Adrenal gland (tissue), 12 donors: ENCODE results near the gene VPS33A. TPM values are rescaled to one million over a fixed set of nuclear protein-coding genes. Genes with fewer than 3 reads are reported as not detected.

Experiments used
- DNase-seq, 7 donors: peaks; one replicate each; pipeline ENCODE4 v3.0.0-alpha.2; 2019 to 2020
- H3K27ac ChIP-seq, 5 donors: fragments of 200-600 bp; sonication (generic) in 4 of 5; 1 replicate in 3 of 5; 2 replicates in 2 of 5; pipeline versions ENCODE4 v1.5.1 to v1.8.0; 2016 to 2020; ENCODE audit warnings: mild to moderate bottlenecking in 1 of 5
- H3K27me3 ChIP-seq: fragments of 200-600 bp; 2 replicates; pipeline ENCODE4 v1.8.0; 2021
- H3K36me3 ChIP-seq, 2 donors: fragments of 200-600 bp; replicated peaks in 1 of 2; 1 replicate in 1 of 2; 2 replicates in 1 of 2; pipeline versions ENCODE4 v1.5.1 to v1.8.0; 2018 to 2022
- H3K4me1 ChIP-seq, 2 donors: fragments of 200-600 bp; replicated peaks in 1 of 2; 1 replicate in 1 of 2; 2 replicates in 1 of 2; pipeline versions ENCODE4 v1.5.1 to v1.8.0; 2018 to 2021
- H3K4me3 ChIP-seq, 4 donors: fragments of 200-600 bp; sonication (generic) in 3 of 4; one replicate each; pipeline ENCODE4 v1.5.1; 2016 to 2018
- H3K9me3 ChIP-seq, 3 donors: fragments of 200-600 bp; sonication (generic) in 1 of 3; replicated peaks in 1 of 3; 1 replicate in 2 of 3; 2 replicates in 1 of 3; pipeline versions ENCODE4 v1.5.1 to v1.8.0; 2016 to 2021
- POLR2A ChIP-seq, 2 donors: fragments of 450-650 bp; IDR thresholded peaks; one replicate each; pipeline ENCODE4 v1.6.1; 2017; ENCODE audit warnings: antibody characterized with exemption in 2 of 2, mild to moderate bottlenecking in 2 of 2, moderate library complexity in 1 of 2
- WGBS, 4 donors: extraction: QIAGEN DNeasy Blood & Tissue Kit in 2 of 4; methylation state at CpG; one replicate each; pipeline versions ENCODE4 v1.1.5 to v1.1.7; 2013 to 2017; 5-methylcytosine and 5-hydroxymethylcytosine counted together
- intact Hi-C, 2 donors: fragments of 100-400 bp; cut with DNase I; formaldehyde crosslinking; loops; one replicate each; pipeline versions ENCODE4 v1.14.1 to v1.15.0; 2022 to 2023
- polyA plus RNA-seq, 3 donors: library from polyadenylated mRNA; stranded (reverse); fragments of 200-250 nt in 2 of 3; fragments of 350-450 nt in 1 of 3; fragmentation: Illumina TruSeq in 1 of 3; extraction: RNeasy Lipid Tissue Mini Kit (QIAGEN cat#74804) in 1 of 3; gene quantifications; one replicate each; pipeline ENCODE4 v1.2.3, GENCODE V29; 2013 to 2014
- total RNA-seq, 9 donors: library from RNA; depleted of rRNA in 4 of 9; stranded (reverse); fragments of >200 nt in 4 of 9; fragments of 120-200 nt in 1 of 9; fragmentation: NEBNext Ultra II Directional in 1 of 9; extraction: Animal tissue kit (Norgen Biotek cat#: 25700) in 1 of 9; gene quantifications; one replicate each; pipeline versions ENCODE4 v1.1.0 to v1.2.4, GENCODE V29; 2013 to 2023
- TF ChIP-seq, protein P1 (sequence below), 6 experiments: fragments of 450-650 bp in 4 of 6; fragments of 200-600 bp in 2 of 6; sonication (generic) in 1 of 6; IDR thresholded peaks; 1 replicate in 5 of 6; 2 replicates in 1 of 6; pipeline versions ENCODE4 v1.5.1 to v1.8.0; 2016 to 2021; ENCODE audit warnings: antibody characterized with exemption in 6 of 6, mild to moderate bottlenecking in 2 of 6, moderate library complexity in 1 of 6
- donor health status: healthy with polysubstance abuse.
- donor health status: Bipolar disorder and iron deficiency.
- donor health status: DM: yes; HTN: yes; CAD: no.
- donor health status: DM: no; HTN: no; CAD: no.
- donor health status: DM: no; HTN: no; CAD: no.
- donor health status: DM: yes; HTN: yes; CAD: no.

VPS33A gene
- total and polyA plus RNA-seq, 12 donors = 9.7 to 35.3 (median 22.2) TPM

DNA sequence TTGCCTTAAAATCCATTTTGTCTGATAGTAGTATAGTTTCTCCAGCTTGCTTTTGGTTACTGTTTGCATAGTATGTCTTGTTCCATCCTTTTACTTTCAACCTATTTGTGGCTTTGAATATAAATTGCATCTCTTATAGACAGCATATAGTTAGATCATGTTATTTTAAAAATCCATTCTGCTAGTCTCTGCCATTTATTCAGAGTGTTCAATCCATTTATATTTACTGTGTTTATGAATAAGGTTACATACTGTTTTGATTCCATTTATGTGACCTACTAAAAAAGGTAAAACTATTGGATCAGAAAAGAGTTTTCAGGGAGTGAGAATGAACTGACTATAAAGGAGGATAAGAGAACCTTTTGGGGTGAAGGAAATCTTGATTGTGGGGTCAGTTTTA is 29.6 kb upstream of the VPS33A start:
- no peak overlapping the region for H3K4me3 ChIP-seq
- no peaks in the 10 kb centered on the region for H3K9me3 ChIP-seq
- no peak overlapping the region for H3K27ac ChIP-seq
- intact Hi-C loops = no loop called here
- H3K27me3 ChIP-seq = no peaks in the 10 kb centered on the region
- DNase-seq = no peak
- H3K4me1 ChIP-seq = peaks cover 0 to 6% of the 10 kb centered on the region in 2 donors
- TF ChIP-seq, protein P1, sequence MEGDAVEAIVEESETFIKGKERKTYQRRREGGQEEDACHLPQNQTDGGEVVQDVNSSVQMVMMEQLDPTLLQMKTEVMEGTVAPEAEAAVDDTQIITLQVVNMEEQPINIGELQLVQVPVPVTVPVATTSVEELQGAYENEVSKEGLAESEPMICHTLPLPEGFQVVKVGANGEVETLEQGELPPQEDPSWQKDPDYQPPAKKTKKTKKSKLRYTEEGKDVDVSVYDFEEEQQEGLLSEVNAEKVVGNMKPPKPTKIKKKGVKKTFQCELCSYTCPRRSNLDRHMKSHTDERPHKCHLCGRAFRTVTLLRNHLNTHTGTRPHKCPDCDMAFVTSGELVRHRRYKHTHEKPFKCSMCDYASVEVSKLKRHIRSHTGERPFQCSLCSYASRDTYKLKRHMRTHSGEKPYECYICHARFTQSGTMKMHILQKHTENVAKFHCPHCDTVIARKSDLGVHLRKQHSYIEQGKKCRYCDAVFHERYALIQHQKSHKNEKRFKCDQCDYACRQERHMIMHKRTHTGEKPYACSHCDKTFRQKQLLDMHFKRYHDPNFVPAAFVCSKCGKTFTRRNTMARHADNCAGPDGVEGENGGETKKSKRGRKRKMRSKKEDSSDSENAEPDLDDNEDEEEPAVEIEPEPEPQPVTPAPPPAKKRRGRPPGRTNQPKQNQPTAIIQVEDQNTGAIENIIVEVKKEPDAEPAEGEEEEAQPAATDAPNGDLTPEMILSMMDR (IDR thresholded peaks at IDR 0.05) = no peak
- TF ChIP-seq POLR2A (IDR thresholded peaks at IDR 0.05) = no peak
- peaks cover 0 to 21% of the 10 kb centered on the region in 2 donors for H3K36me3 ChIP-seq

DNA sequence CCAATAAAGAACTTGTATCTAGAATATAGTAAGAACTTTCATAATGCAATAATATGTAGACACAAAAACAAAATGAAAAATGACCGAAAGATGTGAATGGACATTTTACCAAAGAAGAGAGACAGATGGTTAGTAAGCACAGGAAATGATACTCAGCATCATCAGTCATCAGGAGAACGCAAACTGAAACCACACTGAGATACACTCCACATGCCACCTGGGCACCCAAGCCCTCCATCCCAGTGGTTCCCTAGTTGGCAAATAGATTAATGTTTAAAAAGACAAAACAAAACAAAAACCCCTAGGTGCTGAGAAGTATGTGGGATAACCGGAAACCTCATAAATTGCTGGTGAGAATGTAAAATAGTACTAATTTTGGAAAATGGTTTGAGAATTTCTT is 26.8 kb upstream of the VPS33A start:
- peaks cover 0 to 19% of the 10 kb centered on the region in 2 donors for H3K36me3 ChIP-seq
- no peak overlapping the region for H3K27ac ChIP-seq
- H3K4me3 ChIP-seq = no peak overlapping the region
- no peaks in the 10 kb centered on the region for H3K4me1 ChIP-seq
- DNase-seq = no peak
- H3K9me3 ChIP-seq = no peaks in the 10 kb centered on the region
- no peaks in the 10 kb centered on the region for H3K27me3 ChIP-seq
- TF ChIP-seq, protein P1 (IDR thresholded peaks at IDR 0.05) = no peak
- TF ChIP-seq POLR2A (IDR thresholded peaks at IDR 0.05) = no peak
- intact Hi-C loops = no loop called here
- 90 to 94% (median 93%) methylated on average over 3 of the region's 3 CpGs for WGBS, 4 donors

DNA sequence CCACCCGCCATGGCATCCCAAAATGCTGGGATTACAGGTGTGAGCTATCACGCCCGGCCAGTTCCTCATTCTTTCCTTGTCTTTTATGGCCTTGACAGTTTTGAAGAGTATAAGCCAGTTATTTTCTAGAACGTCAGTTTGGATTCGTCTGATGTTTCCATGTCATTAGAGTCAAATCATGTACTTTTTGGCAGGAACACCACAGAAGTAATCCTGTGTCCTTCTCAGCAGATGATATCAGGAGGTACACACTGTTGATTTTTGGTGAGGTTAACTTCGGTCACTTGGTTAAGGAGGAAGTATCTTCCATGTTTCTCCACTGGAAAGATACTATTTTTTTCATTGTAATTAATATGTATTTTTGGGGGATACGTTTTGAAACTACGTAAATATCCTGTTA is 25.1 kb upstream of the VPS33A start:
- intact Hi-C loops = no loop called here

DNA sequence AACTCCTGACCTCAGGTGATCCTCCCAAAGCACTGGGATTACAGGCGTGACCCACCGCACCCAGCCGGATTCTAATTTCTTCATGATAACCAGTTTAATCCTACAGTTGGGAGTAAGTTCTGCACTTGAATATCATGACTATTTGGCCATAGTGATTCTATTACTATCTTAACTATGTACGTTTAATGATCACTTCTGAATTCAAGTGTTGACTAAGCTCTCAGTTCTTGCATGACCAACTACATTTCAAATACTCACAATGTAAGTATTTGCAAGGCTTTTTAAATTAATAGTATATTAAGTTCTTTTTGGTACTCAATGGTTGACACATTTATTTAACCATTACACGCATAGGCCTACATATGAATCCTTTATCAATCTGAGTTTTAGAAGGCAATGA is 17.4 kb upstream of the VPS33A start:
- Histone ChIP-seq H3K27ac (no peak overlapping the region), H3K9me3 (no peaks in the 10 kb centered on the region), H3K27me3 (no peaks in the 10 kb centered on the region), H3K4me1 (peaks cover 0 to 6% of the 10 kb centered on the region in 2 donors), H3K36me3 (peaks cover 0 to 7% of the 10 kb centered on the region in 2 donors), H3K4me3 (no peak overlapping the region)
- intact Hi-C loops = no loop called here
- DNase-seq = no peak
- no peak for TF ChIP-seq POLR2A (IDR thresholded peaks at IDR 0.05)
- TF ChIP-seq, protein P1 (IDR thresholded peaks at IDR 0.05) = no peak
- 96 to 99% (median 98%) methylated on average over 5 of the region's 5 CpGs for WGBS, 4 donors

More for the DNA sequence above, 25.1 kb upstream of the VPS33A start:
- 91 to 93% (median 93%) methylated on average over 8 of the region's 8 CpGs for WGBS, 4 donors
- H3K27me3 ChIP-seq = no peaks in the 10 kb centered on the region
- TF ChIP-seq, protein P1 (IDR thresholded peaks at IDR 0.05) = no peak
- no peak for TF ChIP-seq POLR2A (IDR thresholded peaks at IDR 0.05)
- H3K9me3 ChIP-seq = no peaks in the 10 kb centered on the region
- no peaks in the 10 kb centered on the region for H3K4me1 ChIP-seq
- peak in 1 of 7 donors; percentile 43 for DNase-seq
- no peak overlapping the region for H3K27ac ChIP-seq
- H3K4me3 ChIP-seq = no peak overlapping the region
- peaks cover 0 to 11% of the 10 kb centered on the region in 2 donors for H3K36me3 ChIP-seq
